Stomach (tissue), 4 donors: ENCODE data around the gene PDK1.

Source experiments
- CTCF ChIP-seq, 7 experiments: fragments of 450-650 bp in 4 of 7; fragments of 200-600 bp in 3 of 7; sonication (generic) in 3 of 7; IDR thresholded peaks; one replicate each; pipeline ENCODE4 v1.5.1; 2016 to 2019; ENCODE audit warnings: antibody characterized with exemption in 7 of 7, control low read depth in 2 of 7, mild to moderate bottlenecking in 1 of 7
- POLR2A ChIP-seq, 4 donors: fragments of 450-650 bp; IDR thresholded peaks; one replicate each; pipeline ENCODE4 v1.6.1; 2016; ENCODE audit warnings: antibody characterized with exemption in 4 of 4, control low read depth in 2 of 4, mild to moderate bottlenecking in 1 of 4, moderate library complexity in 1 of 4
- POLR2AphosphoS5 ChIP-seq, 3 donors: sonication (generic); formaldehyde crosslinking; IDR thresholded peaks; one replicate each; pipeline ENCODE4 v1.6.1; 2016; ENCODE audit warnings: antibody characterized with exemption in 3 of 3

DNA sequence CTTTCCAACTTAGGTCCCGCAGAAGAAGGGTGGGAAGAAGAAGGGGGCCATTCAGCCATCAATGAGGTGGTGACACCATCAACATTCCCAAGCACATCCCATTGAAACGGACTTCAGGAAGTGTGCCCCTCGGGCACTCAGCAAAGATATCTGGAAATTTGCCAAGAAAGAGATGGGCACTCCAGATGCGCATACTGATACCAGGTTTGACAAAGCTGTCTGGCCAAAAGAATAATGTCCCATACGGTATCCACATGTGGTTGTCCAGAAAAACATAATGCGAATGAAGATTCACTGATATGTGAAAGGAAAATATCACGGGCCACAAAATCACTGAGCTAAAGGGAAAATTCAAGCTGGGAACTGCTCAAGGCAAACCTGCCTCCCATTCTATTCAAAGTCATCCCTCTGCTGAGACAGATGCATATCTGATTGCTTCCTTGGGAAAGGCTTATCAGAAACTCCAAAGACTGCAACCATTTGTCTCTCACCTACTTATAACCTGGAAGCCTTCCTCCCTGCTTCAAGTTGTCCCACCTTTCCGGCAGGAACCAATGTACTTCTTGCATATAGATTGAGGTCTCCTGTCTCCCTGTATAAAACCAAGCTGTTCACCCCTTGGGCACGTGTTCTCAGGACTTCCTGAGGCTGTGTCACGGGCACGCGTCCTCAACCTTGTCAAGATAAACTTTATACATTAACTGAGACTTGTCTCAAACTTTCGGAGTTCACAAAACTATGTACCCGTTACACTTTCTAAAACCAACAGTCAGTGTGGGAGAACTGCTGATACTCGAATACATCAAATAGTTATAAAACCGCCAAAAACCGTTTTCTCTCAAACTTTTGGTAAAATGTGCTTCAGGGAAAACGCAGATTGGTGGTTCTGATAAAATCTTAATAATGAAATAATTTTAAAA lies 1.3 kb upstream of the PDK1 start:
- no peak for TF ChIP-seq CTCF (IDR thresholded peaks at IDR 0.05)
- TF ChIP-seq POLR2AphosphoS5 (IDR thresholded peaks at IDR 0.05), result no peak
- TF ChIP-seq POLR2A (IDR thresholded peaks at IDR 0.05), result no peak
